GDM1 (cell line): ENCODE data around the gene HDAC8.

ENCODE experiments used
- DNase-seq: peaks from one replicate; lab custom pipeline; 2025; lab: John Stamatoyannopoulos, UW

The HDAC8 gene

DNA sequence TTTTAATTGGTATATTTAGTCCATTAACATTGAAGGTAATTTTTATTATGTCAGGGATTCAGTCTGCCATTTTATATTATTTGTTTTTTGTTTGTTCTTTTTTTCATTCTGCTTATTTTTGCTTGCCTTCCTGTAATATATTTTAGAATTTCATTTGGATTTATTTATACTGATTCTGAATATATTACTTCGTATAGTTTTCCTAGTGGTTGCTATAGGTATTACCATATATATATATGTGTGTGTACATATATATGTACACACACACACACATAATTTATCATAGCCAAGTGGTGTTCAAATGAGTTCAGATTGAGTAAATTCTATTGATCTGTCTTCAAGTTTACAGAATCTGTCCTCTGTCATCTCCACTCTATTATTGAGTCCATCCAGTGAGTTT lies 278.1 kb downstream of the HDAC8 start:
- no peak for DNase-seq

DNA sequence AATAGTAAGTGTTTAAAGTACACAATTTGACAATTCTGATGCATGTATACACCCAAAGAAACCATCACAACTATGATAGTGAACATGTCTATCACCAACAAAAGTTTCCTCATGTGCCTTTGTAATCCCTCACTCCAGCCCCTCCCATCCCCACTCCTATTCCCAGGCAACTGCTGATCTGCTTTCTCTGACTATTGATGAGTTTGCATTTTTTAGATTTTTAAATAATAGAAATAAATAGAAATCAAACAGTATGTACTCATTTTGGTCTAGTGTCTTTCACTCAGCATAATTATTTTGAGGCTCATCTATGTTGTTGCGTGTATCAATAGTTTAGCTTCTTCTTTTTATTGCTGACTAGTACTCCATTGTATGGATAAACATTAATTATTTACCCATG lies 290.3 kb downstream of the HDAC8 start:
- no peak for DNase-seq

DNA sequence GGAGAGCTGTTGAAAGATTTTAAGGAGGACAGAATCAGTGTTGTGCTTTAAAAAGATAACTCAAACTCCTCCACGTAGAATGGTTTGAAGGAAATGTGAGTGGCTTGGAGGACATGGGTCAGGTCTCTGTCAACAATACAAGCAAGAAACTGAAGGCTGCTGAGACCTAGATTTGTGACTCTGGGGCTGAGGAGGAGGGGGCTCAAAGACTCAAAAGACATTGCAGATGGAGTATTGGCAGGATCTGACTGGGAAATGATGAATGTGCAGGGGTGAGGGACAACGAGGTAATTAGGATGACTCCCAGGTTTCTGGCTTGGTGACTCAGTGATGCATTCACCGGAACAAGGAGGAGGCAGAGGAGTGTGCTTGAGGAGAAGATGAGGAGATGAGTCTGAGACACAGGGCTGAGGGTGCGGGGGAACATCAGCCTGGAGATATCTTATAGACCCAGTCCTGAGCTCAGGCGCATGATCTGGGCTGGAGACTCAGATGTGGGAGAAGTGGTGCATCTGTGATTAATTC lies 292.3 kb downstream of the HDAC8 start:
- DNase-seq, result no peak
